Heart left ventricle (tissue), 16 donors: ENCODE measurements around the gene BCKDHA. TPM values are rescaled to one million over a fixed set of nuclear protein-coding genes. Genes with fewer than 3 reads are reported as not detected.
A peak's percentile ranks its signal among the peaks of the same experiment; 100 is the strongest.
"Not testable (repeated sequence)": the region's sequence is repeated elsewhere in the genome, so short reads cannot be mapped to it uniquely, and the experiment has no call there.

Source experiments
- ATAC-seq, 4 donors: fragments of 200-7000 bp; cut with Tn5 transposase; one replicate each; pipeline ENCODE4 v1.9.1; 2020 to 2022; ENCODE audit warnings: moderate library complexity in 4 of 4, mild to moderate bottlenecking in 3 of 4, moderate number of reproducible peaks in 1 of 4
- DNase-seq, 5 donors: peaks; one replicate each; pipeline ENCODE4 v3.0.0-alpha.2; 2020
- H3K27ac ChIP-seq, 12 donors: fragments of 200-600 bp; sonication (generic) in 4 of 12; one replicate each; pipeline versions ENCODE4 v1.5.0 to v1.8.0; 2016 to 2022; ENCODE audit warnings: mild to moderate bottlenecking in 2 of 12
- H3K27me3 ChIP-seq, 9 donors: fragments of 200-600 bp; sonication (generic) in 2 of 9; one replicate each; pipeline versions ENCODE4 v1.5.1 to v1.8.0; 2016 to 2022; ENCODE audit warnings: mild to moderate bottlenecking in 3 of 9
- H3K36me3 ChIP-seq, 9 donors: fragments of 200-600 bp; sonication (generic) in 2 of 9; one replicate each; pipeline versions ENCODE4 v1.5.0 to v1.8.0; 2018 to 2022; ENCODE audit warnings: mild to moderate bottlenecking in 2 of 9
- H3K4me1 ChIP-seq, 12 donors: fragments of 200-600 bp; sonication (generic) in 4 of 12; one replicate each; pipeline versions ENCODE4 v1.5.0 to v1.8.0; 2016 to 2022; ENCODE audit warnings: mild to moderate bottlenecking in 3 of 12
- H3K4me3 ChIP-seq, 12 donors: fragments of 200-600 bp; sonication (generic) in 4 of 12; one replicate each; pipeline versions ENCODE4 v1.5.0 to v1.8.0; 2017 to 2022; ENCODE audit warnings: mild to moderate bottlenecking in 9 of 12, moderate library complexity in 4 of 12
- H3K9me3 ChIP-seq, 12 donors: fragments of 200-600 bp; sonication (generic) in 4 of 12; one replicate each; pipeline versions ENCODE4 v1.5.0 to v1.8.0; 2016 to 2022; ENCODE audit warnings: mild to moderate bottlenecking in 1 of 12
- CTCF ChIP-seq, 12 donors: fragments of 200-600 bp; sonication (generic) in 4 of 12; IDR thresholded peaks; one replicate each; pipeline versions ENCODE4 v1.5.0 to v1.8.0; 2018 to 2022; ENCODE audit warnings: antibody characterized with exemption in 12 of 12, mild to moderate bottlenecking in 5 of 12
- POLR2A ChIP-seq, 2 donors: fragments of 450-650 bp; IDR thresholded peaks; one replicate each; pipeline ENCODE4 v1.6.1; 2017; ENCODE audit warnings: antibody characterized with exemption in 2 of 2, mild to moderate bottlenecking in 2 of 2, moderate library complexity in 2 of 2
- WGBS, 4 donors: extraction: QIAGEN DNeasy Blood & Tissue Kit in 2 of 4; methylation state at CpG; one replicate each; pipeline versions ENCODE4 v1.1.5 to v1.1.7; 2013 to 2018; 5-methylcytosine and 5-hydroxymethylcytosine counted together
- intact Hi-C, 10 donors: fragments of 100-400 bp; cut with DNase I; formaldehyde crosslinking; loops; one replicate each; pipeline versions ENCODE4 v1.11.1 to v1.14.2; 2022
- polyA plus RNA-seq, 2 donors: library from polyadenylated mRNA; stranded (reverse); fragments of 200-250 nt; gene quantifications; one replicate each; pipeline ENCODE4 v1.2.3, GENCODE V29; 2013
- total RNA-seq, 9 donors: library from RNA; depleted of rRNA in 2 of 9; stranded (reverse); fragments of >200 nt in 2 of 9; fragmentation: NEBNext Ultra II Directional in 3 of 9; extraction: Animal tissue kit (Norgen Biotek cat#: 25700) in 3 of 9; gene quantifications; one replicate each; pipeline versions ENCODE4 v1.1.0 to v1.2.4, GENCODE V29; 2016 to 2023
- donor health status: ischemic (EF 13 %, LVEDD 7.1; RV severe dilation, severe dysfunction).
- donor health status: healthy with polysubstance abuse.
- donor health status: DM: no; HTN: yes; CAD: no.
- donor health status: DM: no; HTN: no; CAD: no.
- donor health status: ischemic (EF 25% LVEDD 6.9; RV normal size, moderate dysfunction).
- donor health status: ischemic (EF 25% LVEDD 5.7; RV mildly dilated, moderate dysfunction).
- donor health status: healthy.
- donor health status: DM: yes; HTN: yes; CAD: no.
- donor health status: ischemic (EF 35%, LVEDD 5.7; RV mildly dilated, moderate dysfunction).
- donor health status: nonischemic (EF 11% LVEDD 7.7; RV severe dilation, severe dysfunction).
- donor health status: DM: yes; HTN: yes; CAD: no.
- donor health status: PGD.
- donor health status: ischemic (EF 29% LVEDD 5.4; RV normal size, mild dysfunction).
- donor health status: nonischemic (EF 23%, LVEDD 6.1; RV moderate dilation, normal function).

The BCKDHA gene
- total and polyA plus RNA-seq, 11 donors, result 32.0 to 149 (median 39.2) TPM

- H3K4me3 ChIP-seq, result peak overlapping the region in 1 of 12 donors; percentile 6
- peaks cover 0 to 20% (median 0%) of the 10 kb centered on the region in 9 donors for H3K27me3 ChIP-seq
- peaks cover 0 to 28% (median 21%) of the 10 kb centered on the region in 12 donors for H3K4me1 ChIP-seq
- H3K9me3 ChIP-seq, result no peaks in the 10 kb centered on the region
- TF ChIP-seq CTCF (IDR thresholded peaks at IDR 0.05), result no peak
- TF ChIP-seq POLR2A (IDR thresholded peaks at IDR 0.05), result no peak
- WGBS, 4 donors, result 24 to 38% (median 30%) methylated on average over 7 of the region's 7 CpGs
- H3K36me3 ChIP-seq, result peaks cover 0 to 4% (median 0%) of the 10 kb centered on the region in 9 donors
- ATAC-seq, result peak in 3 of 4 donors; percentile 71 to 89 (median 79)
- DNase-seq, result peak in 1 of 5 donors; percentile 48
- intact Hi-C loops, result loop anchor here in 2 of 10 donors (2.0 kb wide), 2 partner anchors 22 to 74 kb away; no protein-coding TSS in a partner anchor
- H3K27ac ChIP-seq, result peak overlapping the region in 11 of 12 donors; percentile 12 to 73 (median 60)
Measured at GRCh38 chr19:41456342-41456918, 58.8 kb downstream of the BCKDHA start.

- no peak overlapping the region for H3K4me3 ChIP-seq
Measured at GRCh38 chr19:41457241-41457640, 59.6 kb downstream of the BCKDHA start.

GRCh38 chr19:41462497-41462896, 64.9 kb downstream of the BCKDHA start:
- peaks cover 0 to 6% (median 1%) of the 10 kb centered on the region in 12 donors for H3K4me1 ChIP-seq
- no peaks in the 10 kb centered on the region for H3K36me3 ChIP-seq
- WGBS, 4 donors, result 66 to 79% (median 73%) methylated on average over 6 of the region's 6 CpGs
- intact Hi-C loops, result no loop called here
- H3K9me3 ChIP-seq, result no peaks in the 10 kb centered on the region
- DNase-seq (no peak), ATAC-seq (no peak)
- H3K4me3 ChIP-seq, result no peak overlapping the region
- H3K27me3 ChIP-seq, result peaks cover 0 to 47% (median 11%) of the 10 kb centered on the region in 9 donors
- no peak for TF ChIP-seq CTCF (IDR thresholded peaks at IDR 0.05)
- TF ChIP-seq POLR2A (IDR thresholded peaks at IDR 0.05), result no peak
- H3K27ac ChIP-seq, result no peak overlapping the region

More at GRCh38 chr19:41457241-41457640, 59.6 kb downstream of the BCKDHA start:
- intact Hi-C loops, result loop anchor here in 2 of 10 donors (2.0 kb wide), 2 partner anchors 22 to 74 kb away; no protein-coding TSS in a partner anchor
- H3K36me3 ChIP-seq, result peaks cover 0 to 4% (median 0%) of the 10 kb centered on the region in 9 donors
- peak overlapping the region in 7 of 12 donors; percentile 34 to 73 (median 62) for H3K27ac ChIP-seq
- no peaks in the 10 kb centered on the region for H3K9me3 ChIP-seq
- peaks cover 0 to 28% (median 21%) of the 10 kb centered on the region in 12 donors for H3K4me1 ChIP-seq
- WGBS, 4 donors, result 10 to 46% (median 35%) methylated on average over 1 of the region's 1 CpG
- TF ChIP-seq CTCF (IDR thresholded peaks at IDR 0.05), result no peak
- no peak for TF ChIP-seq POLR2A (IDR thresholded peaks at IDR 0.05)
- DNase-seq (no peak), ATAC-seq (peak in 2 of 4 donors; percentile 33 to 40)
- H3K27me3 ChIP-seq, result peaks cover 0 to 20% (median 0%) of the 10 kb centered on the region in 9 donors

- H3K4me3 ChIP-seq, DNase-seq, ATAC-seq, H3K36me3 ChIP-seq, H3K9me3 ChIP-seq, H3K27ac ChIP-seq, intact Hi-C loops, H3K4me1 ChIP-seq: not testable (repeated sequence)
- WGBS, 4 donors, result 81 to 86% (median 85%) methylated on average over 22 of the region's 22 CpGs
- peaks cover 0 to 44% (median 11%) of the 10 kb centered on the region in 9 donors for H3K27me3 ChIP-seq
Measured at GRCh38 chr19:41463257-41464256, 65.9 kb downstream of the BCKDHA start.

Other genes with a start within 250 kb of the BCKDHA start
- 1 to 10 TPM in 2 of 9 donors, under 1 TPM in 7; 0.18 to 3.8 (median 0.37) TPM for gene CYP2S1, start 204.6 kb upstream of the BCKDHA start, total RNA-seq
- gene CYP2S1, start 204.6 kb upstream of the BCKDHA start, polyA plus RNA-seq, result under 1 TPM; 0.11 to 0.35 TPM
- gene AXL, start 178.6 kb upstream of the BCKDHA start, total RNA-seq, result 10 to 100 TPM in 7 of 9 donors, 1 to 10 TPM in 2; 9.3 to 62.5 (median 13.2) TPM
- gene AXL, start 178.6 kb upstream of the BCKDHA start, polyA plus RNA-seq, result 10 to 100 TPM in 1 of 2 donors, 1 to 10 TPM in 1; 5.0 to 21.1 TPM
- gene HNRNPUL1, start 133.4 kb upstream of the BCKDHA start, total RNA-seq, result 100 to 1,000 TPM in 7 of 9 donors, 10 to 100 TPM in 2; 88.7 to 138 (median 115) TPM
- 10 to 100 TPM; 64.2 to 91.0 TPM for gene HNRNPUL1, start 133.4 kb upstream of the BCKDHA start, polyA plus RNA-seq
- 10 to 100 TPM; 10.0 to 22.2 (median 14.2) TPM for gene CCDC97, start 87.6 kb upstream of the BCKDHA start, total RNA-seq
- 10 to 100 TPM; 12.8 to 16.0 TPM for gene CCDC97, start 87.6 kb upstream of the BCKDHA start, polyA plus RNA-seq
- 10 to 100 TPM in 8 of 9 donors, 1 to 10 TPM in 1; 9.4 to 68.8 (median 13.9) TPM for gene TGFB1, start 43.9 kb upstream of the BCKDHA start, total RNA-seq
- gene TGFB1, start 43.9 kb upstream of the BCKDHA start, polyA plus RNA-seq, result 10 to 100 TPM; 13.4 to 24.0 TPM
- 1 to 10 TPM; 2.0 to 5.1 (median 3.3) TPM for gene B9D2, start 33.7 kb upstream of the BCKDHA start, total RNA-seq
- gene B9D2, start 33.7 kb upstream of the BCKDHA start, polyA plus RNA-seq, result 10 to 100 TPM in 1 of 2 donors, 1 to 10 TPM in 1; 1.9 to 14.6 TPM
- gene TMEM91, start 21.3 kb upstream of the BCKDHA start, total RNA-seq, result 1 to 10 TPM; 1.0 to 5.4 (median 2.5) TPM
- gene TMEM91, start 21.3 kb upstream of the BCKDHA start, polyA plus RNA-seq, result 1 to 10 TPM; 2.5 to 6.7 TPM
- gene EXOSC5, start 459 bp upstream of the BCKDHA start, total RNA-seq, result 10 to 100 TPM in 8 of 9 donors, 1 to 10 TPM in 1; 9.6 to 18.6 (median 13.7) TPM
- 10 to 100 TPM; 21.2 to 40.4 TPM for gene EXOSC5, start 459 bp upstream of the BCKDHA start, polyA plus RNA-seq
- 10 to 100 TPM in 3 of 9 donors, 1 to 10 TPM in 6; 6.4 to 11.5 (median 9.4) TPM for gene B3GNT8, start 29.6 kb downstream of the BCKDHA start, total RNA-seq
- gene B3GNT8, start 29.6 kb downstream of the BCKDHA start, polyA plus RNA-seq, result 10 to 100 TPM in 1 of 2 donors, 1 to 10 TPM in 1; 5.0 to 12.6 TPM
- gene DMAC2, start 42.1 kb downstream of the BCKDHA start, total RNA-seq, result 100 to 1,000 TPM in 6 of 9 donors, 10 to 100 TPM in 3; 67.9 to 138 (median 102) TPM
- gene DMAC2, start 42.1 kb downstream of the BCKDHA start, polyA plus RNA-seq, result 100 to 1,000 TPM; 121 to 130 TPM
- gene ERICH4, start 45.3 kb downstream of the BCKDHA start, total RNA-seq, result under 1 TPM in 1 of 9 donors, not detected in 8; 0.30 TPM
- under 1 TPM in 1 of 2 donors, not detected in 1; 0.10 TPM for gene ERICH4, start 45.3 kb downstream of the BCKDHA start, polyA plus RNA-seq
- 1 to 10 TPM in 2 of 9 donors, under 1 TPM in 6, not detected in 1; 0.27 to 5.7 (median 0.66) TPM for gene CEACAM21, start 178.3 kb downstream of the BCKDHA start, total RNA-seq
- under 1 TPM in 1 of 2 donors, not detected in 1; 0.50 TPM for gene CEACAM21, start 178.3 kb downstream of the BCKDHA start, polyA plus RNA-seq
- gene CEACAM4, start 229.3 kb downstream of the BCKDHA start, total RNA-seq, result 1 to 10 TPM in 1 of 9 donors, under 1 TPM in 6, not detected in 2; 0.29 to 1.5 (median 0.35) TPM
- gene CEACAM4, start 229.3 kb downstream of the BCKDHA start, polyA plus RNA-seq, result under 1 TPM; 0.46 to 0.49 TPM